HG03558 (cell line): ENCODE data around the gene PPP1R3C.

Source experiments
- ATAC-seq: cut with Tn5 transposase; IDR thresholded peaks from one replicate; pipeline ENCODE4 v1.9.1; 2021; ENCODE audit warnings: moderate number of reproducible peaks; ENCODE audit not compliant: unreplicated experiment; ENCODE audit errors: extremely low read depth

PPP1R3C gene

DNA sequence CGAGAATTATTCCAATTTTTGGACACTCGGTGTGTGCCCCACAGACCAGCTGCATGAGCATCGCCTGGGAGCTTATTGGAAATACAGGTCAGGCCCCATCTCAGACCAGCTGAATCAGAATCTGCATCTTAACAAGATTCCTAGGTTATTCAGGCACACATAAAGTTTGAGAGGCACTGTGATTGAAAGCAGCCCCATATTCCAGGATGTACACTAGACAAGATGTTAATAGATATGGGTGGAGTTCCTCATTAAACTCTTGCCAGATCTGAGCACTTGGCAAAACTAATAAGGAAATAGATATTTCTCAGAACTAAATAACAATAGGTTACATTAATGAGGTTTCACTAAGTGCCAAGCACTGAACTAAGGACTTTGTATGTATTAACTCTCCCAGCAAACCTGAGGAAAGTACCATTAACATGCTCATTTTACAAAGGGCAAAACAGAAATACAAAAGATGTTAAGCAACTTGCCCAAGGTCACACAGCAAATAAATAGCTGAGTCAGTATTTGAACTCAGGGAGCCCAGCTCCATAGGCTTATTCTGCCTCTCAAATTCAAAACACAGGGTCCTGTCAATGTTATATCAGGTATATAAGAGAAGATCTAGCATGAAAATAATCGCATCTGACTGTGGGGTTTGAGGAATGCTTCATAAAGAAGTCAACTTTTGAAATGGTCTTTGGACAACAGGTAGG, 29.9 kb downstream of the PPP1R3C start:
- no peak for ATAC-seq

DNA sequence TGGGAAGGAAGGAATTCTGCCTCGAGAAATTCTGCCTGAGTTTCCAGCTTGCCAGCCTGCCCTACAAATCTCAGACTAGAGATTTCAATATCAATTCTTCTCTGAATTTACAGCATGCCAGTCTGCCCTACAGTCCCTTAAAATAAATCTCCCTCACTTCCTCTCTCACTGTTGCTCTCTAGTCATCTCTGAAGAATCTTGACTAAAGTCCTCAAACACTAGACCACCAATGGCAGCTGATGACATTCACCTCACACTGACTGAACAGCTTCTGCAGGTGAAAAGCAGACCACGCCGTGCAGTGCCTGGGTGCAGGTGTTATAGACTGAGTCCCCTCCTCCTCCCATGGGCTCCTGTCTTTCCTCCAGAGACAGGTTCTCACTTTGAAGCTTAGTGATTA, 30.4 kb downstream of the PPP1R3C start:
- no peak for ATAC-seq

DNA sequence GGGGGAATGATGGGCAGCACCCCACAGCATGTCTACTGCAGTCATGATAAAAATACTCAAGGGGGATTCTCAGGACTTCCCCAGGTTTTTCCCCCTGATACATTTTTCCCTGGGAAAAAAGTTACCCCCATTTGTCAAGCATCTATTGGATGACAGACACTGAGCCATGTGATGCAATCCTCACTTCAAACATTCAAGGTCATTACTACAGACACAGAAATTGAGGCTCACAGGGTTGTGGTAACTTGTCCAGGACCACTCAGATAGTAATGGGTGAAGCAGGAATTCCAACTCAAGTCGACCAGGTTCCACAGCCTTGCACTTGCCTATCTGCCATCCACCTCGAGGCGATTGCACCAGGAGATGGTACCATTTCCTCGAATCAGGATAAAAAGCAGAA, 31.7 kb downstream of the PPP1R3C start:
- ATAC-seq = no peak

DNA sequence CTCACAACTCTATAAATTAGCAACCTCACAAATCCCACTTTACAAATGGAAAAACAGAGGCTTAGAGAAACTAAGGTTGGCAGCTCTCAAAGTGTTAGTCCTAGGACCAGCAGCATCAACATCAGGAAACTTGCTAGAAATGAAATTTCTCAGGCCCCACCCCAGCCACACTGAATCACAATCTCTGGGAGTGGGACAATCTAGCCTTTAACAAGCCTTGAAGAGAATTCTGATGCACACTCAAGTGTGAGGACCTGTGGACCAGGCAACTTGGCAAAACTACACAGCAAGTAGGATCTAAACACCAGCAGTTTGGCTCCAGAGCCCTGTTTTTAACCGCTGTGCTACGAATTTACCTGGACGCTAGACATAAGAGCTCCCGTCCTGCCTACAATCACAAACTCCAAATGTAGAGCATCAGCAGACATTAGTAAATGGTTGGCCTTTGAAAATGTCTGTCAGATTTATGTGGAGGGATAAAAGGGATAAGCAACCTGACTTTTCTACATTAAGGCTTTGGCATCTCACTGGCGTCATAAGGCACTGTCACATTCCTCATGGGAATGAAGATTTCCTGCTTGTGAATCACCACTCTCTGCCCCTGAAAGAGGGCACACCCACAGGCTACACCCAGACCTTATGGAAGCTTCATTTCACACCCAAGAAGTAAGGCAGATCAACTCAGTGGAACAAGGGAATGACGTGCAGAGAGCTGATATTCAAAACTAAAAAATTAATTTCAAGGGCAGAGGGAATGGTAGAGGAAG, 34.5 kb downstream of the PPP1R3C start:
- no peak for ATAC-seq

DNA sequence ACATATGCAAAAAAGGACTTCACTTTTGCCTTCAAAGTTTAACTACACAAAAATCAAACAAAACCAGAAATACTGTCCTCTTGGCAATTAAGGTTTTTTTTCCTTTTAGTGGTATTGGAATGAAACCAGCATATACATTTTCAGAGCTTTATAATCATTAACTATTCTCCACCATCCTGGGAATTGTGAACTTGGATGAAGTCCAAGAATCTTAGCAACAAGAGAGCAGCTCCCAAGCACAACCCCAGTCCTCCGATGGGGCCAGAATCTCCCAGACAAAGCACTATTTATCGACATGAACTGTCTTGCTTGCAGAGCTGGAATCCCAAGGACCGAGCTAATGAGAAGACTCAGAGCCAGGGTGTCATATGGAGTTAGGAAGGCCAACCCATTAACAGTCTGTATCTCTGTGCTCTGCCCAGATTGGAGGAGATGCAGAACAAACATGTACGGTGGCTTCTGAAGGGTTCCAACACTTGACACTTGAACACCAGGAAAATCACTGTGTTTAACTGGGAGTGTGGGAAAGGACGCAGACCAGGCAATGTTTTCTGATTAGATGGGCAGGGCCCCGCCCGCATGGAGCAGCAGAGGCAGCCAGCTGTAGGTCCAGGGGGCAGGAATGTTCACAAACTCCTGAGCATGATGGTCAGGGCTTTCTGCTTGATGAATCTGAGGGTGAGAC, 35.5 kb downstream of the PPP1R3C start:
- no peak for ATAC-seq

DNA sequence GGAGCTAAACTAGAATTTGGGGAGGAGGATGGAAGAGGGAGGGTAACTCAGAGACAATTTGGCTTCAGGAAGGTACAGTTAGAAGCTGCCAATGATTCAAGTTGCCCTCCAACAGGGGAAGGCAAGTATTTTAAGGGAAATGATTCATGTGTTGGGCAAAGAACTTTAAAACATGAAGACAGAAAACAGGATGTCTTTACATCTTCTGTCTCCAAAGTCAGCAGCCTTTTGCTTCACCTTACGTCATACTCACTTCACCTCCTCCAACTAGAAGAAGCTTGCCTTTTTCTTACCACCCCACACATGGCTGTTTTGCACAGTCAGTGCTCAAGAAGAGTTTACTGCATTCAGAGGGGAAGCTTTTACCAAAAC, 36.1 kb downstream of the PPP1R3C start:
- ATAC-seq = no peak

DNA sequence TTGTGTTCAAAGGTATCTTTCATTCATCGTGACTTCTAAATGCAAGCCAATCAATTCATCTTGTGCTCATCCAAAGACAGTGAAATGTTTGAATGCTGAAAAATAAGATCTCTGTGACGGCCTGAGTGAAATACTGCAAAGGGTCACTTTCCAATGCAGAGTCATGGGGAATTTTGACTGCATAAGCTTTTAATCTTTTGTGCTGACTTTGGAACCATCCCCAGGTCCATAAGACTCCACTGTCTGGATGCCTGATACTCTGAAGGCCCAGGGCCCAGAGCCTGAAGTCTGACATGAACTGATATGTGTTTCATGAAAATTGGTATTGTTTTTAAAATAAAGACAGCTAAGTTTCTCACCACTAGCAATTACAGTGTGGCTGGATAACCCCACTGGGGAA, 39.0 kb downstream of the PPP1R3C start:
- ATAC-seq = no peak

DNA sequence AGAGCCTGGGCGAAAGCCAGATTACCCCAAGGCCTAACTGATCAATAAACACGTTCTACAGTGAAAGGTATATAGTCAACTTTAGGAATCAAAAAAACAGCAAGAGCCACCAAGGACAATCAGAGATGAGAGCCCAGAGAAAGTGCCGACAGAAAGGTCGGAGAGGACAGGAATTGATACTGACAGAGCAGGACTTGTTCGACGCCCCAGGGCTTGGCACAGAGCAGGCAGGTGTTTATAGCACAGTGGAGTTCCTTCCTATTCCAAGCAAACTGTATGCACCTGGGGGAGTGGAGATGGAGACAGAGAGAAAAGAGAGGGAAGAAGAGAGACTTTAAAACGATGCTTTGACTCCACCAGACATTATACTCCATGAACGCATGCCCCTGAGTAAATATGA, 39.5 kb downstream of the PPP1R3C start:
- no peak for ATAC-seq

DNA sequence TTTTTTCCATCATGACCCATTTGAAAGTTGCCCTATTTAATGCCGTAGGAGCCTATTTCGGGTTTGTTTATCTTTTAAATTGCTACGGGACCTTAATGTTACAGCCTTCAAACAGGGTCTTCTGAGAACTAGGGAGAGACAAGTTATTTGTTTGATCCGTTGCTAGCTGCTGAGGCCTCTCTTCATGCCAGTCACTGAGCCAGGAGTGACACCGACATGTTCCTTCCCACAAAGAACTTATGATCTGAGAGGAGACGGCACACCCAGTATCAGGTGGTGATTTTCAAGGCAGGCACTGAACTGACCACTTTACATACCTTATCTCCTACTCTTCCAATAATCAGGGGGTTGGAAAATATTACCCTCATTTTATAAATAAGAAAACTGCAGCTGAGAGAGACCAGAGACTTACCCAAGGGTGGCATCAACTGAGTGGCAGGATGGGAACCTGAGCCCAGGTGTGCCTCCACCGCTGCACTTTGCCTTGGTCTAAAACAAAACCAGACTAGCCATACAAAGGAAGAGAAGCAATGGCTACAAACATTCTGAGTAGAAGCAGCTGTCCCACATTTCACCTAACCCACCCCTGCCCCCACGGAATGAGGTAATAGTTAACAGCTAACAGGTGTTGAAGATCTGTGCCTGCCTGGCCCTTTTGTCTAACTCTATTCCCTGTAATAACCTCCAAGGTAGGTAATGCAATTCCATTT, 40.5 kb downstream of the PPP1R3C start:
- ATAC-seq = no peak

DNA sequence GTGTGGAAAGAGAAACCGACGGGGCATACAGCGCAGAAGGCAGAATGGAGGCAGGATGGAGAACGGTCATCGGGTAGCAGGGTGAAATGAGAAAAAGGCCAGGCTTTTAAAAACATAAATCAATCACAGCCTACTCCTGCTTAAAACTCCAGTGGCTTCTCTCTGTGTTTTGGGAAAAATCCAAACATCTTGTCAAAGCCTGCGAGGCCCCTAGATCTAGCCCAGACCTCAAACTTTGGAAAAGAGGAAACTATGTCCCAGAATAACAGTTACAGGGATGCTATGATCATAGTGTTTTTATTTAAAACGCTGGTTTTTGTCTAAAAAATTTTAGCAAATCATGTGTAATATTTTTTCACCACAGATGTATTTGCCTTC, 41.1 kb downstream of the PPP1R3C start:
- no peak for ATAC-seq

DNA sequence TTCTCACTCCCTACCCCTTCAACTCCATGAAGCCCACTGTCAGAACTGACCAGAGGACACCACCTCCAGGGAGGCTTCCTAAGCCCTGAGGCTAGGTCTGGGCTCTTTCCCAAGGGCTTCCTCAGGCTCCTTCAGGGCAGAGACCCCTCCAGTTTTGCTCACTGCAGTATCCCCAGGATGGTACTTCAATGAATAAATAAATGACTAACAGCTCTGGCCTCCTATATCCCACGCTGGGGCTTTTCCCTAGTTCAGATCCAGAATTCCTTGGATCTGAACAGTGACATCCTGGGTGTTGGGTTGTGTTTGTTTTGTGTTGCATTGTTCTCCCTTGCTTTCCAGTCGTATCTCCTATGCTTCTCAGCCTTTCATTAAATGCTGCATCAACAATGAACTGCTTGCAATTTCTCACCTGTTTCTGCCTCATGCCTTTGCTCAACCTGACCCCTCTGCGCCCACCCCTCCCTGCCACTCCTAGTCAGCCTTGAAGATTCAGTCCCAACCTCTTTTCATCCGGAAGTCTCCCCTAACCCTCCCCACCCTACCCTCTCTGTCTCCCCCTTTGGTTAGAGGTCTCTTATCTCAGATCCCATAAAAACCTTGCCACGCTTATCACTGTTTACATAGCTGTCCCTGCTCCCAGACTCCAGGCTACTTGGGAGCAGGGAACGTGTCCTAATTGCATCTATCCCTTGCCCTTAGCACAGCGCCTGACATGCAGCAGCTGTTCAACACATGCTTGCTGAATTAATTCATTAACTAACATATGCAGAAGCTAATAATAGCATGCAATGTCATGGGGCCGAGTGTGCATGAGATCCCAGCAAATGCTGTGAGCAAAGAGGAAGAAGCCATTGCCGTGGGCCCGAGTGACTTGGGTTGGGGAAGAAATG, 41.7 kb downstream of the PPP1R3C start:
- ATAC-seq = no peak

DNA sequence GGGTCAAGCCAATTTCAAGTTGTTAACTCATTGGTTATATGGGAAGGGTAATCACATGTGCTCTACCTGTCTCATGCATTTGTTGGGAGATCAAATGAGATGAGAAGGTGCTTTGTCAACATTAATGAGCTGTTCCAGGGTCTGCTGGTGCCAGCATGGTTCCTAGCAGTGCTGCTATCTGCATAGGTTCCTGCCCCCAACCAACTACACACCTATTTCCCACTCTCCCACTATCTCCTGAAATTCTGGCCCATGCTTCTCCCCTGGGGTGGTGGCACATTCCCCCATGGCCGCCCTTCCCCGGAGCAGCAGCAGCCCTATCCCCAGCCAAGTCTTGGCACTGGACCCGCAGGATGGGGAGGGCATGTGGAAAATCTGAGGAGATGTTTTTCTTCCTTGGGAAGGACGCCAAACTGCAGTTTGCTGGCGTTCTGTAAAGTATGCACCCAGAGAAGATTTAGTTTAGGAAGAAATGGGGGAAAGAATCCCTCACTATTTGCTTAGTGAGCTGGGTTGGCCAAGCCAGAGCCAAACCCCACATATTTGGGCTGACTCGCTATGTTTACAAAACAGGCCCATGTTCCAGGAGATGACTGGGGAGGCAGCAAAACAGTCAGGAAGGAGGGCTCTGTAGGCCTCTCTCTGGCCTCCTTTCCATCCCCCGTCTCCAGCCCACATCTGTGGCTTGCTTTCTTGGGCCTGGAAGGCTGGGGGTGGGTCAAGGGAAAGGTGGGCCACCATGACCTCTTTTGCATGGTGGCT, 42.5 kb downstream of the PPP1R3C start:
- ATAC-seq = no peak

DNA sequence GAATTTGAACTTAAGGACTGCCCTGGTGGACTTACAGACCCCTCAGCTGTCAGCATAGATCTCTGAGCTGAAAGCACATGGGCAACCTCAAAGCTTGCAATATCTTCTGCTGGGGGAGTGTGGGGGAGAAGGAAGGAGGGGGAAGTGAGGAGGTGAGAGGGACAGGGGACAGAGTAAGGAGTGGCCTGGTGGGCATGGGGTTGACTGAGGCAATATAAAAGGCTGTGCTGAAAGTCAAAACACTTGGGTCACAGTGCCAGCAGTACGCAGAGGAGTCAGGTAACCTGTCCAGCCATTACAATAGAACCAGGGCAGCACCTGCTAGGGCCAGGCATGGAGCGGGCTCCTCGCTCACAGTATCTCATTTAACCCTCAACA, 43.2 kb downstream of the PPP1R3C start:
- ATAC-seq = no peak

DNA sequence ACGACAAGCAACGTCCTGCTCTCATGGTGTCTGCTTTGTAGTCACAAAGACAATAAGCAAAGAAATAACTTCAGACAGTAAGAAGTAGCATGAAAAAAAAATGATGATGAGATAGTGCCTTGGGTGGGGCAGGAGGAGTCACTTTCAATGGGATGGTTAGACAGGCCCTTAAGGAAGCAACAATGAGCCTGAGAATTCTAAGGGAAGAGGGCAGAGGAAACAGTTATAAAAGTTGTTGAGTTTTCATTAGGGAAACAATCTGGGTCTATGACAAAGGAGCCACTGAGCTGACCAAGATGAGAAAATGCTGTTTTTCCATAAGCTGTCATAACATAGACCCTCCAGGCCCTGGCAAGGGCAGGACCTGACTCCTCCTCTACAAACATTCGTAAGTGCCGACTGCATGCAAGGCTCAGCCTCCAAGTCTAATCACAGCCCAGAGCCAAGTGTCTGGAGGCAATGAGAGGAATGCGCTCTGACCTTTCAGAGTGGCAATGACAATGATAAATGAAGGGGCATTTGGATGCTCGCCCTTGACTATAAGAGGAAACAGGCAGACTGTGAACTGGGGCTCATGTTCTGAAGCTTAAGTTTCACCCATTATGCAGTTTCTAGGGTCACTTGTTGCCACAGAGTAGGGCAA, 43.7 kb downstream of the PPP1R3C start:
- no peak for ATAC-seq

DNA sequence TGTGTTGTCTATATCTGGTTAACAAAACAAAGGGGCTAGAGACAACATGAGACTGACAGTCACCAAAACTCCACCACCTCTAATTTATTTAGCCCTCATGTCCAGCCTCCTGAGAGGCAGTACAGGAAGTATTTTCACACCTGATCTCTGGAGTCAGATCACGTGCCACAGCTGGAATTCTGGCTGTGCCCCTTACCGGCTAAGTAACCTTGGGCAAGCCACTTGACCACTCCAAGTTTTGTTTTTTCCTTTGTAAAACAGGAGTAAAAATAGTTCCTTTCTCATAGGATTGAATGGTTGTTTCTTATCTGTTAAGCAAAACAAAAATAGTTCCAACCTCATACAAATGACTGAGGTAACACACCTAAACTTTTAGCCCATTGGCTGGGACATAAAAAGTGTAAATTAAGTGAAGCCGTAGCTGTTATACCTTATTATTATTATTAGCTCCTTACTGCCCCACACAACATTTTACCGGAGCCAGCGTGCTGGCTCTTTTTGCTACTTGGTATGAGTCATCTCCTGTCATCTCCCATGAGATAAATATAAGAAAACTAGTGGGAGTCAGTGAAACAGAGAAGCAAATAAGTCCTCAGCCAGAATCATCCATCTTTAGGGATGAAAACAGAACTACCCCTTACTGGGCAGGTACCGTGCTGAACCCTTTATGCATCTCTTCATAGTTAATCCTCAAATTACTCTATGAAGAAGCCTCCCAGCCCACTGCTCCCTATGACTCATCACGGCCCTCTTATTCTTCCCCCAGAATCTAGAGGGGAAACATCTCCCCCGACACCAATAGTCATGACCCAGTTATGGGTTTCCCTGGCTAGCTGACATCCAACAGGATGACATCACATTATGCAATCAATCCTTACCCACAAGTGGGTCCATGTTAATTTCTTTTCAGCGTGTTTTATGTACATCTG, 44.9 kb downstream of the PPP1R3C start:
- ATAC-seq = no peak

DNA sequence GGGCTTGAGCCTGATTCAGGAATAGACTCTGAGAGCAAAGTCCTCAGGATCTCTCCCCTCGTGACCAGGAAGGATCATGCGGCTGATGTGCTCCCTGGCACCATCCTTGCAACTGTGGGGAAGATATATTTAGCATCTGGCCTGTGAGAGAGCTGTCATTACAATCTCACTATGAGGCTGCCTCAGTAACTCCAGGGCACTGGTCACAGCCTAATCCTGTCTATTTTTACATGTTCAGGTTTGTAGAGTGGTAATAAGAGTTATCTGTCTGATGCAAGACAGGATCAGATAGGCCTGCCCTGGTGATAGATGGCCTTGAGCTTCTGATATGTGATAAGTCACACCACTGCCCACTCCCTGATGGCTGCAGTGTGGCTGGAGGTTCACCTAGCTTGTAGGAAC, 50.7 kb downstream of the PPP1R3C start:
- no peak for ATAC-seq

DNA sequence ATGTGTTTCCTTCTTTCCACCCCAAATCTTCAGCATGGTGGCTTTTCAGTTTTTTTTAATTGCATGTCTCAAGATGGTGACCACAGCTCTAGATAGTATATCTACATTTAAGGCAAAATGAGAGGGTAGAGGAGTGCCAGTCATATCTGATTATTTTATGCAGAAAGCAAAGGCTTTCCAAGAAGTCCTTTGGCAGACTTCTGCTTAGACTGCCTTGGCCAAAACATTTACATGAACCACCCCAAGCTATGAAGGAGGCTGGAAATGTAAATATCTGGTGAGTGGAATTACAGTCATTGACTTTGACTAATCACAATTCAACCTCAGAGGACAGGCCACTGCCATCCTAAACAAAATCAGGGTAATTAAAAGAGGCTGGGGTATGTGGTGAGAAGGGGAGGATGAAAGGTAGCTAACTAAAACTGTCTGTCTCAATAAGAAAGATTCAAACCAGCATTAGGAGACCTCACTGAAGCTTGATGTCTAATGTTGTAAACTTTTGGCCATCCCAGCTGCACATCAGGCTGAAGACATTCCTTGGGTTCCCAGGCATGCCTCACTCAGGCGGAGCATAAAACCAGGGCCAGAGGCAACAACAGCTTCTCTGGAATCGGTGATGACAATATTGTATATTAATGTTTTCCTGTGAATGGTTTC, 53.4 kb downstream of the PPP1R3C start:
- no peak for ATAC-seq
